GM21360 (cell line): ENCODE measurements around the gene ATXN1.

Experiments used
- ATAC-seq: cut with Tn5 transposase; IDR thresholded peaks from one replicate; pipeline ENCODE4 v1.9.1; 2021; ENCODE audit warnings: mild to moderate bottlenecking, moderate library complexity; ENCODE audit not compliant: unreplicated experiment

ATXN1 gene

GRCh38 chr6:16326971-16327776, 434.1 kb downstream of the ATXN1 start:
- no peak for ATAC-seq

- ATAC-seq, result no peak
These were observed 434.7 kb downstream of the ATXN1 start for GRCh38 chr6:16326531-16326930.

DNA sequence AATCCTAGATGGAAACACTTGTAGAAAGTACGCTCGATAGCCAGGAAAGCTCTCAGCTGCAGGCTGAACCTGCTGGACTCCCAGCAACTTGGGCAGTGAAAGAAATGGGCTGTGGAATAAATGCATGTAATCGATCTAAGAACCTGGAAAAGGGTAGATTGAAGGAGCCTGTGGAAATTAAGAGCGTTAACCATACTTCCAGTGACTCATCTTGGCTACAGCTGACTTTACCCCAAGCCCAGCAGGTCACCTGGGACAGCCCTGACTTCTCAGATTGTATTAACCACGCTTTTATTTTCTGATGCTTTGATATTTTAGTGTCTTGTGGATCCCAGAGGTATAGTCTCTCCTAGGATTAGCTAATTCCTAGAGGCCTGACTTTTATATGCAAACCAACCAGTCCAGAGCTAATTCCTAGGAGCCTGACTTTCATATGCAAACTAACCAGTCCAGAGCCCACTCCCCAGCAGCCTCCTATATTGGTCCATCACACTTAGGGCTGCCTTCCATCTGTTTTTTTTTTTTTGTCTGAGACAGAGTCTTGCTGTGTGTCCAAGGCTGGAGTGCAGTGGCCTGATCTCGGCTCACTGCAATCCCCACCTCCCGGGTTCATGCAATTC, 436.5 kb downstream of the ATXN1 start:
- no peak for ATAC-seq

DNA sequence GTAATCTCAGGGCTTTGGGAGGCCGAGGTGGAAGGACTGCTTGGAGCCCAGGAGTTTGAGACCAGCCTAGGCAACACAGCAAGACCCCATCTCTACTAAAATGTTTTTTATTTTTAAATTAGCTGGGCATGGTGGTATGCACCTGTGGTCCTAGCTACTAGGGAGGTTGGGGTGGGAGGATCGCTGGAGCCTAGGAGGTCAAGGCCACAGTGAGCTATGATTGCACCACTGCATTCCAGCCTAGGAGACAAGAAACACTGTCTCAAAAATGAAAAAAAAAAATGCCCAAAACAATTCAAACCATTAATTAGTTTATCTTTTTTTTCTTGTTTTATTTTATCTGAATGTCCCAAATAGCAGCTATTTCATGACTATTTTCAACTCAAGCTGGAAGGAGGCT, 437.1 kb downstream of the ATXN1 start:
- ATAC-seq, result no peak

DNA sequence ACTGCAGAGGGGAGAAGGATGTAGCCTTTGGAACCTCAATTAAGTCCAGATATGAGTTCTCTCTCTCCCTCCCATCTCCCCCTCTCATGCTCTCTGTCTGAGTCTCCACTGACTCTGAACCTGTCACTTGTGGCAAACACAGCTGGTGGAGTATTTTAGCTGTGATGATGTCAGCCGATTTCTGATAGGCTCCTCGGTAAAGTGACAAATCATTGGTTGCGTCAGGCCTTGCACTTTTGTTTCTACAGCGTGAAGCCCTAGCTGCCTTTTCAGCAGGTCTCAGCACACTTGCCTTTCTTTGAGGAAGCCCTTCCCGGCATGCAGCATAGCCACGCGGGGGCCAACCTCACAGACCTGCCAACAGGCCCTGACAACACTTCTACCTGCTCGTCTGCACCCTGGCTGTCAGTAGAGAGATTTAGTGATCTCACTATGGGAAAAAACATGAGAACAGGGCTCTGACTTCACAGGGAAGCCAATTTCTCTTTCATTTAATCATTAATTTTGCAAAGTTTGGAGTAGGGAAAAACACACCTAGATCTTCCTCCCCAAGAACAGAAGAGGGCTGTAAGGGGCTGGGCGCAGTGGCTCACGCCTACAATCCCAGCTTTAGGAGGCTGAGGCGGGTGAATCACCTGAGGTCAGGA, 438.5 kb downstream of the ATXN1 start:
- peak; percentile 73 for ATAC-seq

DNA sequence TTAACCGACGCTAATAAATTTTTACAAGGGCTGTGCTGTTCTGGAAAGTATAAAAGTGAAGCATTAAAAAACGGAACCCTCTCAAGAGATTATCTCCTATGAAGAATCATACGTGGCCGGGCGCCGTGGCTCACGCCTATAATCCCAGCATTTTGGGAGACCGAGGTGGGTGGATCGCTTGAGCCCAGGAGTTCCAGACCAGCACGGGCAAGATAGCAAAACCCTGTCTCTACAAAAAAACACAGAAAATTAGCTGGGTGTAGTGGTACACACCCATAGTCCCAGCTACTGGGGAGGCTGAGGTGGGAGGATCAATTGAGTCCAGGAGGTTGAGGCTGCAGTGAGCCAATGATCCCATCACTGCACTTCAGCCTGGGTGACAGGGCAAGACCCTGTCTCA, 439.4 kb downstream of the ATXN1 start:
- ATAC-seq, result no peak

- no peak for ATAC-seq
These were observed 439.9 kb downstream of the ATXN1 start for GRCh38 chr6:16321341-16321710.

- no peak for ATAC-seq
These were observed 440.5 kb downstream of the ATXN1 start for GRCh38 chr6:16320533-16321340.

- peak; percentile 51 for ATAC-seq
These were observed 441.3 kb downstream of the ATXN1 start for GRCh38 chr6:16319813-16320532.

- no peak for ATAC-seq
These were observed 442.1 kb downstream of the ATXN1 start for GRCh38 chr6:16318953-16319720.

DNA sequence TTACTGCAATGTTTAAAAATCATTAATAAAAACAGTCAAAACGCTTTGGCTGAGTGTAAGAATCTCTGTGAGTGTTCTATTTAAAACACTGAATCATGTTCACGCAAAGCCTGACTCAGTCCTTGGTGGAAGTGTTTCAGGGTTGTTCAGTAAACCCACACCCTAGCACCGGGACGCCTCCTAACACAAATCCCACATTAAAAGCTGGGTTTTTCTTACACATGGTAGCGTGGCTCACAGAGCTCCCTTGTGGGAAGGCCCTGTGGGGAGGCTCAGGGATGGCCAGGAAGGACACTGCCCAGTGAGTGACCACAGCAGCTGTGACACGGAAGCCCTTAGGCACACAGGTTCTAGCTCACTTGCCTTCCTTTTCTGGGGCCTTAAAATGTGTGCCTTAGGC, 442.7 kb downstream of the ATXN1 start:
- no peak for ATAC-seq

DNA sequence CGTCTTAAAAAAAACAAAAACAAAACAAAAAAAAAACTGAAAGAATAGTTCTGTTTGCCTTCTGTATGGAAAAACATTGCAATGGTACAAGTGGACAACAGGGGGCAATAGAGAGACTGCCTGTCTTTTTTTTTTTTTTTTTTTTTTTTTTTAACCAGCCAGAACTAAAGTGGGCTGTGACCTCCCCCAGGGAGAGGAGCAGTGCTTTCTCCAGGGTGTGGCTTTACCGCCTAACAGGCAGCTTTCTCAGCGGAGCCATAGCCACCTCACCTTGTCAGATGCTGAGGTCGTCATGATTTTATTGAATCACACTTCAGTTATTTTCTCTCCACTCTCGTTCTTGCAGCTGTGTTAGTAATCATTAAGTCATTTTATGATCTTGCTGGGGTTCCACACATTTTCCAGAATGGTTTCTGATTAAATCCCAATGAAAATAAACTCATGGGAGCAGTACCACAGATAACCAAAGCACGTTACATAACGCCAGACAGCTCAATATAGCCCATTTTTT, 444.5 kb downstream of the ATXN1 start:
- ATAC-seq, result no peak

- ATAC-seq, result no peak
These were observed 447.0 kb downstream of the ATXN1 start for GRCh38 chr6:16314296-16314695.

- no peak for ATAC-seq
These were observed 447.5 kb downstream of the ATXN1 start for GRCh38 chr6:16313732-16314131.

GRCh38 chr6:16311763-16312162, 449.5 kb downstream of the ATXN1 start:
- no peak for ATAC-seq

GRCh38 chr6:16306334-16306733, 454.9 kb downstream of the ATXN1 start:
- peak; percentile 4 for ATAC-seq

GRCh38 chr6:16305788-16306187, 455.5 kb downstream of the ATXN1 start:
- peak; percentile 19 for ATAC-seq

DNA sequence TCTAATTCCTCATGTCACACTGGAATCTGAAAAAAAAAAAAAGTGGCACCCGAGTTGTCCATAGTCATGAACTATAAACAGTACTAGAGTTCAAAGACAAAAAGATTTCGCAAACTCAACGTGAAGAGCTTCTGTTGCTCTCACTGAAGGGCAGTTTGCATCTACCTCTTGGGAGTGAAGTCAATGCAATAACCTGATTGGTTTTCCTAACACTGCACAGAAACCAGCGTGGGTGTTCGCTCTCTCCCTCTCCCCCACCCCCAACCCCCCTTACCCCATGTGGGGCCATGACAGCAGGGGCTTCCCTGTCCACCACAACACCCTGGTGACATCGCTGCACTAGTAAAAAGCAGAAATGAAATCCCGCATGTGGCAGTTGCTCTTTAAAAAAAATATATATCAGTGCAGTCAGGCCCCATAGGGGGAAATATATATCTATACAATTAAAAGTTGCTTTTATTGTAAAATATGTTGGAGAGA, 456.0 kb downstream of the ATXN1 start:
- peak; percentile 71 for ATAC-seq

GRCh38 chr6:16302721-16303552, 458.3 kb downstream of the ATXN1 start:
- ATAC-seq, result no peak
